CD4-positive, alpha-beta T cell treated with Interferon gamma for 1 hour (primary cell): ENCODE results near the gene PPP1R14B.

Source experiments
- DNase-seq: peaks from one replicate; pipeline ENCODE4 v3.0.0-alpha.2; 2020

The PPP1R14B gene

DNA sequence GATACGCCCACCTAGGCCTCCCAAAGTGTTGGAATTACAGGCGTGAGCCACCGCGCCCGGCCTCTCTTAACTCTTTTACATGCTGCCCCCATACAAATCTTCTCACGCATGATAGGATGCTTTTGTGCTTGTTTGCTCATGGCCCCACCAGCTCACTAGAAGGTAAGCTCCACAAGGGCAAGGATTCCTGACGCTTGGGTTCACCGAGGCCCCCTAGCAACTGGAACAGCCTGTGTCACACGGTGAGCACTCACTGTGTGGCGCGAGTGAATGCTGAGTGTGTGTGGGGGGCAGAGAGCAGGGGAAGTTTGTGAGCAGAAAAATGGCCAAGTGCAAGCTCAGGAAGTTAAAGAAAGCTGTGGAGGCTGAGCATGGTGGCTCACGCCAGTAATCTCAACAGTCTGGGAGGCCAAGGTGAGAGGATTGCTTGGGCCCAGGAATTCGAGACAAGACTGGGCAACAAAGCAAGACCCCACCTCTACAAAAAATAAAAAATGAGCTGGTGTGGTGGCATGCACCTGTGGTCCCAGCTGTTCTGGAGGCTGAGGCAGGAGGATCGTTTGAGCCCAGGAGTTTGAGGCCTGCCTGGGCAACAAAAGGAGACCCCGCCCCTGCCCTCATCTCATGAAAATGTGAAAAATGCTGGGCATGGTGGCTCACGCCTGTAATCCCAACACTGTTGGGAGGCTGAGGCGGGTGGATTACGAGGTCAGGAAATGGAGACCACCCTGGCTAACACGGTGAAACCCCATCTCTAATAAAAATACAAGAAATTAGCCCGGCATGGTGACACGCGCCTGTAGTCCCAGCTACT, 35.4 kb upstream of the PPP1R14B start:
- no peak for DNase-seq

DNA sequence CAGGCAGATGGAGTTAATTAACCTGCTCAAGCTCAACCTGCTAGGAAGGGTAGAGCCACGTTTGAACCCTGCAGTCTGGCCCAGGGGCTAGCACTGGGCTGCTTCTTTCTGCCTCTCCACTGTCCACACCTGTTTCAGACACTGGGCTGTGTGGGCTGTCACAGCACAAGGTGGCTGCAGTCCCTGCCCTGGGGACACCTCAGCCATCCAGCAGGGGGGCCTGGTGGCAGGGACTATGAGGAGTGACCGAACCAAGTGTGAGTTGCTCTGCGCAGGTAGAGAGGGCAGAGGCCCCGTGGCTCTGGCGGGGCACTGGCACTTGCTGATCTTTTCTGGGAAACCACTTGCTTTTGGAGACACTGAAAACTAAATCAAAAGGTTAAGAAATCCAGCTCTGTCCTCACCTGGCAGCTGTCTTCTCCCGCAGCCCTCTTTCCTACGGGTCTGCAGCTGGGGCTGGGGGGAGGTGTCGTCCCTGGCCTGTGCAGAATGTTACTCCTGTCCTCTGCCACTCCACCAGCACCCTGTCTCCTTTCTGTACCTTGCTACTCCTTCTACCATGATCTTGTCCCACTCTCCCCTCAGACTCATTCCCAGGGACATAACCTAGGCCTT, 31.9 kb upstream of the PPP1R14B start:
- no peak for DNase-seq

DNA sequence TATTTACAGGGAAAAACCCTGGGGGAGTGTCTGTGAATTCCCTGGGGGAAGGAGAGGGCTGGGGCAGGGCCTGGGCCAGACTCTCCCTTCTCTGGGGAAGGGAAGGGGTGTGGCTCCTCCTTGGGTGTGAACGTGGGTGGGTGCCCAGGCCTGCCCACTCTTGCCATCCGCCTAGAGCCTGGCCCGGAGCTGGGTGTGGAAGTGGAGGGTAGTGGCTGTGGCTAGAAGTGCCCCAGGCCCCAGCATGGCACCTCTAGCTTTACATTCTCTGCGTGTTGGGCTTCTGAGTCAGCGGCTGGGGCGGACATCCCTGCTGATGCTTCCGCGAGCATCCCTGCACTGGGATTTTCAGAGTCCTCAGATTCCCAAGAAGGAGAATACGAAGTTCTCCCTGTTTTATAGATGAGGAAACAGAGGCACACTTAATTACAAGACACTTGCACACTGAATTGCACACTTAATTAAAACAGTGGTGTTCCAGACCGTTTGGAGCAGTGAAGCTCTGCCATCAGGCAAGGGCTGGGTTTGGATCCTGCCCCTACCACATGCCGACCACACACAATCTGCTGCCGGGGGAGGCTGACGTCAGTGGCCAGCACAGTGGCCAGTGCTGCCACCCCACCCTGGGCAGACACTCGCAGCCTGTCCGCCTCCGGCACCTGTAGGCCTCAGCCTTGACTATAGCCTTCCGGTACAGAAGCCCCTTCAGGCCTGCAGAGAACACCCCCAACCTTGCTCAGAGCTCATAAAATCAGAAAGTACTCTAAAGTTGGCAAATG, 30.1 kb upstream of the PPP1R14B start:
- DNase-seq = no peak

DNA sequence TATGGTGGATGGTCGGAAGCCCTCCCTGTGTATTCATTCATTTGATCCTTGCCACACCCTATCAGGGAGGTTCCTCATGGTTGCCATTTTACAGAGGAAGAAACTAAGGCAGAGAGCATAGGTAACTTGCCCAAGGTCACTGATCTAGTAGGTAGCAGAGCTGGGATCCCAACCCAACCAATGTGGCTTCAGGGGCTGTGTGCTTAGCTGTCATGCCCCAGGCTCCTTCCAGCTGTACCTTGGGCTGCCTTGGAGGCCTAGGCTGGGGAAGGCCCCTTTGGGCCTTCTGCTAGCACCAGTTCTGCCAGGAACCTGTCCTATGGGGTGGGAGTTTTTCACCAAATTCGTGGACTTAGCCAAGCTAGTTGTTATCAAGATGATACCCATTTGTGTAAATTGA, 29.1 kb upstream of the PPP1R14B start:
- DNase-seq = no peak

DNA sequence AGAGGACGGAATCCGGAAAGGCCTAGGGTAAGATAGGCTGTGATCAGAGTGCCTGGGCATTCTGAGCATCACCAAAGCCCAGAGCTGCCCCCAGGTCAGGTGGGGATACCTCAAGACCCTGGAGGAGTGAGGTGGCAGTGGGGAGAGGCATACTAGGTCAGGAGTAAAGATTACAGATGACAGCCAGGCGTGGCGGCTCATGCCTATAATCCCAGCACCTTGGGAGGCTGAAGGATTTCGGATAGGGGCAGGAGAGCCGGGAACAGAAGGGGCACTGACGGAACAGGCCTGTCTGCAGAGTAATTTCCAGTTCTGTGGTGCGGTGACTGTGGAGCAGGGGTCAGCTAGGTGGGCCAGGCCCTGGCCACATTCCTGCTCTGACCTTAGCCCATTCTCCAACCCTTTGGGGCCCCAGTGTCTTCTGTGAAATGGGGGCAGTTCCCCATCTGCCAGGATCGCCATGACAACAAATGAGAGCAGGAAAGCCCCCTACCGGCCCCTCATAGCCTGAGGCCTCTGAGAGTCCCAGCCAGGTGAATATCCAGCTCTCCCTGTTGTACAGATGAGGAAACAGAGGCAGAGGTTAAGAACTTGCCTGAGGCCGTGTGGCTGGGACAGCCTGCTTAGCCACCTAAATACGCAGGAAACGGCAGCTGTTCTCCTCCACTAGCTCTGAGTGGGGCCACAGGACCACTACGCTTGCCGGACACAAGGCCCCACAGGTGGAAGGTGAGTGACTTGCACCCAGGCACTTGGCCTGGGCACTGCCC, 28.5 kb upstream of the PPP1R14B start:
- DNase-seq = no peak

DNA sequence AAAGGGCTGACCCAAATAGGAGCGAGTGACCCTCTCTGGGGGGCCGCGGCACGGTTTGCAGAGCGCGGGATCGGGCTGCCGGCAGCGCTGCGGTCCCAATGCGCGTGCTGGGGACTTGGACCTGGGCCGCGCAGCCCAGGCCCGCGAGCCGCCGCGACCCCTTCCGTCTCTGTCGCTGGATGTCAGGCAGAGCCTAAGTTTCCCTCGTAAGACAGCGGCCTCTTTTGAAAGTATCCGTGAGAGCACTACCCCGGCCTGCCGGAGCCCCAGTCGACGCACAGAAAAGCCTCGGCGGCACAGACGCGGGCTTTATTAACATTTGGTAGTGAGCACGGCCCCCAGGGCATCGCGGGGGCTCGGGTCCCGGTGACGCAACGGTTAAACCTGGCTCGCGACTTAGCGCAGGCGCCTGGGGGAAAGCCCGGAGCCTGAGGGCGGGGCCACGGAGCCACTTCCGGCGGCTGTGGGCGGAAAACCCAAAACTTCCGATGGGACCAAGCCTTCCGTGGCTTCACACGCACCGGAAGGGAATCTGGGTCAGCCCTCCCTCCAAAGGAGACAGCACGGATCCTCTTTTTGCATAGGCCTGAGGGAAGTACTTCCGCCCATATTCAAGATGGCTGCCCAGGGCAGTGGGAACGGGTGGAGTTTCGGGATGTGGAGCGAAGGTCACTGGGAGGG, 22.9 kb upstream of the PPP1R14B start:
- DNase-seq = peak; percentile 97

DNA sequence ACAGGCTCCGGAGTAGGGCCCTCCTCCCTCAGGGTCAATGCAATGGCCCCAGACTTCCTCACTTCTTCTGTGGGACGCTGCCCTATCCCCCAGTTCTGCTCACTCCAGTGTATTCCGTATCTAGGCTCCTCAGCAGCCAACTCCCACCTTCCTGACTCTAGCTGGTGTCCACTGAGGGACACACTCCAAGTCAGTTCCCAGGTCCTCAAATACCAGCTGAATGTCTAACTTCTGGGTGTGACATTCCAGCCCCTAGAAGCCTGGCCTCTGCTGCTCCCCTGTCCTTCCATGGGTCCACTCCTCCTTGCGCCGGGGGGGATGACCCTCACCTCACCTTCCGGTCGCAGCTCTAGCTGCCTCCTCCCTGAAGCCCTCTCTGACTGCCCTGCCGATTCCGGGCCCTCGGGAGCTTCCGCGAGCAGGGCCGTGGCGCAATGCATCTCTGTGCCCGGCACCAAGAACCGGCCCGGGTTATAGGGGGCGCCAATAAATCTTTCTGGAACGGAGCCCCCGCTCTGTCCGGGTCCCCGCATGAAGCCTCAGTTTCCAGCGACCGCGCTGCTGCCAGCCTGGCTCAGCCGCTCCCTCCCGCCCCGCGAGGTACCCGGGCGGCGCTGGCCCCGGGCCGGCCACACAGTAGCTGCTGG, 22.3 kb upstream of the PPP1R14B start:
- peak; percentile 48 for DNase-seq

DNA sequence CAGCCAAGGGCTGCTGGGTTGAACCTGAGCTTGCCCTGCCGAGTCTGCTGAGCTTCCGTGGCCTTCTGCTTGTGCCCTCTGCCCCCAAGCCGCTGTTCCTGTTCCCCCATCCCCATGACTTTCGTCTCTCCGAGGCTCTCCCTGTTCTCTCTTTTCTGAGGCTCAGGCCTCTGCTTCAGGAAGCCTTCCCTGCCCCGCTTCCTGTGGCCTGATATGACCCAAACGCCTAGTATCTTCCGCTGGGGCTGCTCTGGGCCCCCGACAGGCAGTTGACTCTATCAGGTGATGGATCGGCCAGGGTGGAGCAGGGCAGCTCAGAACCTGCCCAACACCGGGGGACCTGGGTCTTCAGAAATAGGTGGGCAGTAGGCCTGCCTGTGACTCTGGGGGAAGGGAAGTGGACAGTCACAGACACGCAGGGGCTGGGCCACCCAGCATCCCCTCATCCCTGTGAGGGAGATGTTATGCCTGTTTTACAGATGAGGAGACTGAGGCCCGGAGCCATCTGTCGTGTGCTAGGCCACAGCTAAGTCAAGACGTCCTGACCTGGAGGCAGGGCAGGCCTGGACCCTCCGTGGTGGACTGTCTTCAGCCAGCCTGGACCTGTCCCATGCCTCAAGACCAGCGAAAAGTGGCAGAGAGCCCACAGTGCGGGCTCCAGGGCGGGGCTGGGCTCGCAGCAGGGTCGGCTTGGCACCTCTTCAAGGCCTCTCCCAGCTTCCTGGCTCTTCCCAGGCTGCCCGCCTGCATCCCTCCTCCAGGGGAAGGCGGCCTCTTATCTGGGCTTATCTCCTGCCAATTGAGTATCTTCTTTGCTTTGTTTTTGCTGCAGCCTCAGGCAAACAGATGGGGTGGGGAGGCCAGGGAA, 21.5 kb upstream of the PPP1R14B start:
- DNase-seq = no peak

DNA sequence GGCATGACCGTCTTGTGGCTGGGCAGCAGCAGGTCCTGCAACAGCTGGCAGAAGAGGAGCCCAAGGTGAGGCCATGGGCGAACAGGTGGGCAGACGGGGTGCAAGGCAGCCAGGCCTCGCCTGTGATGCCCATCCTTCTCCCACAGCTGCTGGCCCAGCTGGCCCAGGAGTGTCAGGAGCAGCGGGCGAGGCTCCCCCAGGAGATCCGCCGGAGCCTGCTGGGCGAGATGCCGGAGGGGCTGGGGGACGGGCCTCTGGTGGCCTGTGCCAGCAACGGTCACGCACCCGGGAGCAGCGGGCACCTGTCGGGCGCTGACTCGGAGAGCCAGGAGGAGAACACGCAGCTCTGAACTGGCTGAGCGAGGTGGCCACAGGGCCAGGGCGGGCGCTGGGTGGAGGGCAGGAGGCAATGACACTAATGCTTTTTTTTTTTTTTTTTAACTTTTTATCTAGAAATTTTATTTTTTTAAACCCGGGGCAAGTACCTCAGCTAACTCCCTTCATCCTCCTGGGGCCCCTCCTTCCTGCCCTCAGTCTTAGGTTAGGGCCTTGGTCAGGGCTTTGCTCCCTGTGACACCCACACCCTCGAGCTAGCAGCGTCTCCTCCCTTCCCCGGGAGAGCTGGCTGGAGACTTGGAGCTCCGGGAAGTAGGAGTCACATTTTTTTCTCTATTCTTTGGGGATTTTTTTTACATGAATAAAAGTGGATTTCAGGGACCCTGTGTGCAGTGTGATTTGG, 20.6 kb upstream of the PPP1R14B start:
- DNase-seq = no peak

DNA sequence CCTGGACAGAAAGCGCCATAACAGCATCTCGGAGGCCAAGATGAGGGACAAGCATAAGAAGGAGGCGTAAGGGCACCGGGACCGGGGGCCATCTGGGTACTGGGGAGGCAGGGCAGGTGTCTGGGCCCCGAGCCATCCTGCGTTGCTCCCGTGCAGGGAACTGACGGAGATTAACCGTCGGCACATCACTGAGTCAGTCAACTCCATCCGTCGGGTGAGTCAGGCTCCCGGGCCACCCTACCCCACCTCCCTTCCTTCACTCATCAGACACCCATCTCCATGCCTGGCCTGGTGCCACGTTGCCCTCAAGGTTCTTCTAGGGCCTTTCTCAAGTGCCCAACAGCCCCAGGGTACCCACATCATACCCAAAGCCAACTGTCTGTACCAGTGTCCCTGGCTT, 19.6 kb upstream of the PPP1R14B start:
- no peak for DNase-seq

DNA sequence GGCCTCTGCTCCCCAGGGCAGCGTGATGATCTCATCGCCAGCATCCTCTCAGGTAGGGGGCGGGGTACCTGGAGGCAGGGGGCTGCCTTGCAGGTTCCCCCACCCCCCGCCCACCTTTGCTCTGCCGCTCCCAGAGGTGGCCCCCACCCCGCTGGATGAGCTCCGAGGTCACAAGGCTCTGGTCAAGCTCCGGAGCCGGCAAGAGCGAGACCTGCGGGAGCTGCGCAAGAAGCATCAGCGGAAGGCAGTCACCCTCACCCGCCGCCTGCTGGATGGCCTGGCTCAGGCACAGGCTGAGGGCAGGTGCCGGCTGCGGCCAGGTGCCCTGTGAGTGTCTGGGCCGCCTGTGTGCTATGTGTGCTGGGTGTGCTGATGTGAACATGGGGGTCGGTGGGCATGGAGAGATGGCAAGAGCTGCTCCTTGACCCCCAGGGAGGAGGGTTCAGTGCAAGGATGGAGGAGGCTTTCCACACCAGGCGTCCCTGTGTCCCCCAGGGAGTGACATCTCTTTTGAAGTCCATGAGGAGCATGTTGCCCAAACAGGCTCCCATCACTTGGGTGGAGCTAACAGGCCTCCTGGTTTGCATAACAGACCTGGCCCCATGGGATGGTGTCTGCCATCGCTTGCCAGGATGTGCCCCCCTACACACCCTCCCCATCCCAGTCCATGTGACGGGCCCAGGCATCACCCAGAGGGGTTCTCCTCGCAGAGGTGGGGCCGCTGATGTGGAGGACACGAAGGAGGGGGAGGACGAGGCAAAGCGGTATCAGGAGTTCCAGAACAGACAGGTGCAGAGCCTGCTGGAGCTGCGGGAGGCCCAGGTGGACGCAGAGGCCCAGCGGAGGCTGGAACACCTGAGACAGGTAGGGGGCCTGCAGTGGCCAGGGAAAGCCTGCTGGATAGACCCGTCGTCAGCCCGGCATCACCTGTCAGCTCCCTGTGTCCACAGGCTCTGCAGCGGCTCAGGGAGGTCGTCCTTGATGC, 18.7 kb upstream of the PPP1R14B start:
- no peak for DNase-seq

DNA sequence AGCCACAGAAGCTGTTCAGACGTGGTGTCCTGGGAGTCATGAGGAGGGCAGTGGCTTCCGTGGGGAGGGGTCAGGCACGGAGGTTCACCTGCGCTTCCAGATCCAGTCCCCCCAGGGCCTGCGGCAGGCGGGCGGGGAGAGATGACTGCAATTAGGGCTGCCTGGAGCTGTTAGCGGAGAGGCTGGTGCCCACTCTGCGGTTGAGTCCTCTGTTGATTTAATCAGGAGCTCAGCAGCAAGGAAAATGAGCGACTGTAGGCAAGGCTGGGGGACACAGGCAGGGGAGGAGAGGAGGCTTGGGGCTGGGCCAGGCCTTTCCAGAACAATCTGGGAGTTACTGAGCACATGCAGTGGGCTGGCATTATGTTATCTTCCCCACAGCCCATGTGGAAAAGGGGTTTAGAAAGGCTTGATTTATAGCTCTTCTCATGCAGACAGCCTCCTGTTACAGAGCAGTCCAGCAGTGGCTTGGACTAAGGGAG, 17.7 kb upstream of the PPP1R14B start:
- DNase-seq = no peak

DNA sequence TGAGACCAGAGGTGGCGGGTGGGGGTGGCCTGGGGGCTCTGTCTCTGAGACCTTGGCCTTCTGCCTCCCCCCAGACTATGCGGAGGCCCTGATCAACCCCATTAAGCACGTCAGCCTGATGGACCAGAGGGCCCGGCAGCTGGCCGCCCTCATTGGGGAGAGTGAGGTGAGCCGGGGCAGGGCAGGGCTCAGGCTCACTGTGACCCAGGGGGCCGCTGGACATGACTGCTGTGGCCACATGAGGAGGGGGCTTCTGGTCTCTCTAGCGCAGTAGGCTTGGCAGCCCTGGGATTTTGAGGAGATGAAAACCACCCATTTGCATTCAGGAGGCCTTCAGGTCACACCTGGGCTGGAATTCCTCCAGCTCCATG, 17.2 kb upstream of the PPP1R14B start:
- no peak for DNase-seq

DNA sequence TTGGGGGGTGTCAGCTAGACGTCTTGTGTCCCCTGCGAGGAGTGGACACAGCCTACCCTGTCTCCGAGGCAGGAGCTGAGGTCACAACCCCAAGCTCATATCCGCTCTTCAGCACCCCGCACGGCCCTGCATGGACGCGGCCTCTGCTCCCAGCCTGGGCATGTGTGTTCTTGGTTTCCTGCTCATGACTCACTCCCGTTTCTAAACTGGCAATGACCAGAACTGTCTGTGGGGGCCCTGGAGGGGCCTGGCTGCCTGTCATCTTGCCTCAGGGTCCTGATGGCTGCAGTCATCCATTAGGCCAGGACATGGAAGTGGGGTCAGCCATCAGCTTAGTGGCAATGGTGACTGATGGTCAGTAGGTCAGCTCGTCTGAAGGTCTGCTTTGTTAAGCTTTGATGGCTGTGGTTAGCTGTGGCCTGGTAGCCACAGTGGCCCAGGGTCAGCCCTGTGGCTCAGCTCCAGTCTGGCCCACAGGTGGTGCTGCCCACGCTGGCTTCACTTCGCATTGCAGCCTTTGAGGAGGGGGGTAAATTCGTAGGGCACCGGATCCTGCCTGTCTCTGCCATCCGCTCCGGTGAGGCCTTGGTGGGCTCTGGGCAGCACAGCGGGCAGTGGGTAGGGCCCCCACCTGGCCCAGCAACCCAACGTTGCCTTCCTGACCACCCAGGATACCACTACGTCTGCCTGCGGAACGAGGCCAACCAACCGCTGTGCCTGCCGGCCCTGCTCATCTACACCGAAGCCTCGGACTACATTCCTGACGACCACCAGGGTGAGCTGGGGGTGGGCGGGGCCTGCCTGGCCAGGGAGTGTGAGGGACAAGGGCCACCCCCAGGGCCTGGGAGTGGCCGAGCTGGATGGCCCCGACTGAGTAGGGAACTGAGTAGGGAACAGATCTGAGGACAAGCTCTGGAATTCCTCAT, 16.5 kb upstream of the PPP1R14B start:
- no peak for DNase-seq

DNA sequence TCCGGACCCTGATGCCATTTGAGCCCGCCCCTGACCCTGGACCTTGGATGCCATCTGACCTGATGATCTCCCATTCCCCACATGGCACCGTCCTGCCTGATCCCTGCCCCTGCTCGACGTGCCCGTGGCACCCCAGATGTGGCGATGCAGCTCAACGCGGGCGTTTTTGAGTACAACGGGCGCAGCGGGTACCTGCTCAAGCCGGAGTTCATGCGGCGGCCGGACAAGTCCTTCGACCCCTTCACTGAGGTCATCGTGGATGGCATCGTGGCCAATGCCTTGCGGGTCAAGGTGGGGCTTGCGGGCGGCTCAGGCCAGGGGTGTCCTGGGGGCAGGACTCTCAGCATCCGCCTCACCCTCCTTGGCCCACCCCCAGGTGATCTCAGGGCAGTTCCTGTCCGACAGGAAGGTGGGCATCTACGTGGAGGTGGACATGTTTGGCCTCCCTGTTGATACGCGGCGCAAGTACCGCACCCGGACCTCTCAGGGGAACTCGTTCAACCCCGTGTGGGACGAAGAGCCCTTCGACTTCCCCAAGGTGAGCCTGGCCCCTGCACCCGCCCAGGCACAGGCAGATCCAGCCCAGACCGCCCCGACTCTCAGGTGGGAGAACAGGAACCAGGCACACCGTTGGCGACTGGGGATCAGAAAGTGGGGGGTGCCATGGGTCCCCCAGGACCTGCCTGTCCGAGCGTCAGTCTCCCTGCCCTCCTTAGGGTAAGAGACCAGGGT, 15.7 kb upstream of the PPP1R14B start:
- DNase-seq = no peak

DNA sequence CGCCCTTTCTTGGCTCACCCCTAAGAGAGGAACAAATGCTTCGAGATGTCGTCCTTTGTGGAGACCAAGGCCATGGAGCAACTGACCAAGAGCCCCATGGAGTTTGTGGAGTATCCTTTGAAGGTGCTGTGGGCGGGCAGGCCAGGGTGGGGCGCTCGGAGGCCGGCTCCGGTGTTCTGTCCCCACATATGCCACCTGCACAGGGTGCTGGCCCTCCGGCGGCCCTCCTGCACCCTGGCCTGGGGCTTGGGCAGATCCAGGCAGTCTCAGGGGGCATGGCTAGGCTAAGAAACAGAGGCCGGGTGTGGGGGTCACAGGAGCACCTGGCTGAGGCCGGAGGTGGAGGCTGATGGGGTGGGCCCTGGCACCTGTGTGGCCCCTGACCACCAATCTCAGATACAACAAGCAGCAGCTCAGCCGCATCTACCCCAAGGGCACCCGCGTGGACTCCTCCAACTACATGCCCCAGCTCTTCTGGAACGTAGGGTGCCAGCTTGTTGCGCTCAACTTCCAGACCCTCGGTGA, 14.9 kb upstream of the PPP1R14B start:
- DNase-seq = no peak
